HG03571 (cell line): ENCODE results near the gene VSX1.

Experiments used
- ATAC-seq: cut with Tn5 transposase; IDR thresholded peaks from one replicate; pipeline ENCODE4 v1.9.1; 2021; ENCODE audit not compliant: unreplicated experiment

Gene VSX1

GRCh38 chr20:25066386-25066785 is 15.6 kb downstream of the VSX1 start:
- no peak for ATAC-seq

GRCh38 chr20:25065625-25066338 is 16.2 kb downstream of the VSX1 start:
- no peak for ATAC-seq

- no peak for ATAC-seq
Measured at GRCh38 chr20:25065072-25065624, 16.8 kb downstream of the VSX1 start.

- ATAC-seq: no peak
Measured at GRCh38 chr20:25064561-25065071, 17.3 kb downstream of the VSX1 start.

GRCh38 chr20:25063981-25064380 is 18.0 kb downstream of the VSX1 start:
- no peak for ATAC-seq

GRCh38 chr20:25063546-25063945 is 18.4 kb downstream of the VSX1 start:
- ATAC-seq: no peak

- no peak for ATAC-seq
Measured at GRCh38 chr20:25062841-25063240, 19.1 kb downstream of the VSX1 start.

GRCh38 chr20:25061821-25062530 is 20.0 kb downstream of the VSX1 start:
- no peak for ATAC-seq

GRCh38 chr20:25061103-25061799 is 20.7 kb downstream of the VSX1 start:
- ATAC-seq: no peak

GRCh38 chr20:25059866-25060465 is 22.0 kb downstream of the VSX1 start:
- ATAC-seq: no peak

- no peak for ATAC-seq
Measured at GRCh38 chr20:25058847-25059810, 22.8 kb downstream of the VSX1 start.

GRCh38 chr20:25058051-25058846 is 23.7 kb downstream of the VSX1 start, which contains the start of gene ACSS1:
Gene ACSS1, minus strand, starts transcription at chr20:25058139. Its CDS starts 37 bp downstream, at chr20:25058102.
- peak; percentile 54 for ATAC-seq

GRCh38 chr20:25057234-25058050 is 24.5 kb downstream of the VSX1 start:
- ATAC-seq: peak; percentile 25

GRCh38 chr20:25056690-25057233 is 25.2 kb downstream of the VSX1 start:
- ATAC-seq: no peak

- ATAC-seq: no peak
Measured at GRCh38 chr20:25055711-25056495, 26.0 kb downstream of the VSX1 start.

GRCh38 chr20:25054995-25055629 is 26.8 kb downstream of the VSX1 start:
- no peak for ATAC-seq
